Testis (tissue), 3 donors: ENCODE measurements around the gene TRIO. TPM values are rescaled to one million over a fixed set of nuclear protein-coding genes. Genes with fewer than 3 reads are reported as not detected.

Experiments
- DNase-seq: peaks from one replicate; pipeline ENCODE4 v3.0.0-alpha.2; 2019
- H3K27ac ChIP-seq, 2 donors: fragments of 200-600 bp; sonication (generic); one replicate each; pipeline ENCODE4 v1.5.1; 2019
- H3K27me3 ChIP-seq: fragments of 200-600 bp; sonication (generic); one replicate; pipeline ENCODE4 v1.5.1; 2019
- H3K36me3 ChIP-seq: fragments of 200-600 bp; sonication (generic); one replicate; pipeline ENCODE4 v1.5.1; 2017; ENCODE audit warnings: low read depth; ENCODE audit errors: missing control alignments
- H3K4me1 ChIP-seq: fragments of 200-600 bp; sonication (generic); one replicate; pipeline ENCODE4 v1.5.1; 2019
- H3K4me3 ChIP-seq, 2 donors: fragments of 200-600 bp; sonication (generic); one replicate each; pipeline ENCODE4 v1.5.1; 2017 to 2019
- H3K9me3 ChIP-seq: fragments of 200-600 bp; sonication (generic); one replicate; pipeline ENCODE4 v1.5.1; 2017
- CTCF ChIP-seq, 3 experiments: fragments of 450-650 bp in 2 of 3; fragments of 200-600 bp in 1 of 3; sonication (generic) in 1 of 3; IDR thresholded peaks; one replicate each; pipeline ENCODE4 v1.5.1; 2016 to 2019; ENCODE audit warnings: antibody characterized with exemption in 3 of 3, mild to moderate bottlenecking in 2 of 3, moderate library complexity in 1 of 3
- POLR2A ChIP-seq: fragments of 450-650 bp; IDR thresholded peaks from one replicate; pipeline ENCODE4 v1.6.1; 2017; ENCODE audit warnings: antibody characterized with exemption, mild to moderate bottlenecking, moderate library complexity
- WGBS, 2 donors: methylation state at CpG; one replicate each; pipeline ENCODE4 v1.1.5; 2018; 5-methylcytosine and 5-hydroxymethylcytosine counted together
- intact Hi-C: fragments of 100-400 bp; cut with DNase I; formaldehyde crosslinking; loops from one replicate; pipeline ENCODE4 v1.15.1; 2023; ENCODE audit warnings: low total_unique reads
- polyA plus RNA-seq: library from polyadenylated mRNA; stranded (reverse); fragments of 350-450 nt; fragmentation: Illumina TruSeq; extraction: RNeasy Lipid Tissue Mini Kit (QIAGEN cat#74804); gene quantifications from one replicate; pipeline ENCODE4 v1.2.3, GENCODE V29; 2014; ENCODE audit warnings: low read depth, low replicate concordance; ENCODE audit not compliant: insufficient read depth
- total RNA-seq, 2 donors: library from RNA; depleted of rRNA; stranded (reverse); fragments of >200 nt; gene quantifications; one replicate each; pipeline ENCODE4 v1.2.3, GENCODE V29; 2016

TRIO gene
- total and polyA plus RNA-seq, 3 donors from 2014 or later: 47.2 to 295 (median 249) TPM

GRCh38 chr5:14348142-14348541, 205.0 kb downstream of the TRIO start:
- Histone ChIP-seq H3K27ac (no peak overlapping the region), H3K36me3 (no peaks in the 10 kb centered on the region), H3K4me3 (no peak overlapping the region), H3K4me1 (peaks cover 9% of the 10 kb centered on the region), H3K9me3 (no peaks in the 10 kb centered on the region), H3K27me3 (no peaks in the 10 kb centered on the region)
- TF ChIP-seq POLR2A (no peak), CTCF (IDR thresholded peaks at IDR 0.05) (no peak)
- intact Hi-C loops: no loop called here
- DNase-seq: no peak
- 84 to 85% methylated on average over 5 of the region's 5 CpGs for WGBS, 2 donors

- H3K27me3 ChIP-seq: no peaks in the 10 kb centered on the region
- H3K9me3 ChIP-seq: no peaks in the 10 kb centered on the region
- no peak overlapping the region for H3K4me3 ChIP-seq
- H3K36me3 ChIP-seq: no peaks in the 10 kb centered on the region
- WGBS, 2 donors: 84 to 88% methylated on average over 8 of the region's 8 CpGs
- H3K27ac ChIP-seq: no peak overlapping the region
- TF ChIP-seq CTCF (IDR thresholded peaks at IDR 0.05) (no peak), POLR2A (no peak)
- peaks cover 6% of the 10 kb centered on the region for H3K4me1 ChIP-seq
- no peak for DNase-seq
- intact Hi-C loops: no loop called here
These were observed 205.9 kb downstream of the TRIO start for GRCh38 chr5:14349029-14349428.

- H3K27ac ChIP-seq: no peak overlapping the region
- peaks cover 6% of the 10 kb centered on the region for H3K4me1 ChIP-seq
These were observed 208.0 kb downstream of the TRIO start for GRCh38 chr5:14351086-14351661.

GRCh38 chr5:14351845-14352712, 208.9 kb downstream of the TRIO start:
- Histone ChIP-seq H3K4me3 (no peak overlapping the region), H3K9me3 (no peaks in the 10 kb centered on the region), H3K27me3 (no peaks in the 10 kb centered on the region), H3K36me3 (no peaks in the 10 kb centered on the region), H3K27ac (no peak overlapping the region), H3K4me1 (peaks cover 6% of the 10 kb centered on the region)
- WGBS, 2 donors: 65 to 66% methylated on average over 6 to 7 of the region's 7 CpGs
- peak; percentile 80 for DNase-seq
- TF ChIP-seq CTCF (IDR thresholded peaks at IDR 0.05): peak; percentile 79 to 87 (median 80)
- TF ChIP-seq POLR2A: no peak
- intact Hi-C loops: no loop called here

More at GRCh38 chr5:14351086-14351661, 208.0 kb downstream of the TRIO start:
- Histone ChIP-seq H3K4me3 (no peak overlapping the region), H3K27me3 (no peaks in the 10 kb centered on the region), H3K36me3 (no peaks in the 10 kb centered on the region), H3K9me3 (no peaks in the 10 kb centered on the region)
- intact Hi-C loops: no loop called here
- no peak for DNase-seq
- TF ChIP-seq POLR2A: no peak
- no peak for TF ChIP-seq CTCF (IDR thresholded peaks at IDR 0.05)
- WGBS, 2 donors: 71 to 73% methylated on average over 7 of the region's 7 CpGs
